ENCODE results near the gene MYOF.
"Not testable (repeated sequence)": the region's sequence is repeated elsewhere in the genome, so short reads cannot be mapped to it uniquely, and the experiment has no call there.

MYOF gene

GRCh38 chr10:93481637-93482144 lies 443 bp downstream of the MYOF start:
- DNase-seq, result no peak

- no peak for DNase-seq
Measured at GRCh38 chr10:93478873-93479272, 3.3 kb downstream of the MYOF start.

- DNase-seq, result no peak
Measured at GRCh38 chr10:93476756-93477155, 5.4 kb downstream of the MYOF start.

GRCh38 chr10:93475871-93476270 lies 6.3 kb downstream of the MYOF start:
- DNase-seq, result no peak

GRCh38 chr10:93475227-93475626 lies 6.9 kb downstream of the MYOF start:
- DNase-seq, result no peak

GRCh38 chr10:93473804-93474472 lies 8.2 kb downstream of the MYOF start:
- DNase-seq, result no peak

GRCh38 chr10:93473161-93473560 lies 9.0 kb downstream of the MYOF start:
- DNase-seq, result no peak

GRCh38 chr10:93471110-93471651 lies 11.0 kb downstream of the MYOF start:
- no peak for DNase-seq

- no peak for DNase-seq
Measured at GRCh38 chr10:93469454-93469853, 12.7 kb downstream of the MYOF start.

GRCh38 chr10:93468461-93469213 lies 13.5 kb downstream of the MYOF start:
- DNase-seq, result no peak

- DNase-seq, result not testable (repeated sequence)
Measured at GRCh38 chr10:93467635-93468034, 14.5 kb downstream of the MYOF start.

GRCh38 chr10:93465806-93466675 lies 16.1 kb downstream of the MYOF start:
- no peak for DNase-seq

- DNase-seq, result no peak
Measured at GRCh38 chr10:93464776-93465388, 17.3 kb downstream of the MYOF start.

GRCh38 chr10:93463723-93464476 lies 18.2 kb downstream of the MYOF start:
- no peak for DNase-seq

GRCh38 chr10:93462881-93463280 lies 19.3 kb downstream of the MYOF start:
- no peak for DNase-seq

GRCh38 chr10:93462371-93462770 lies 19.8 kb downstream of the MYOF start:
- no peak for DNase-seq

GRCh38 chr10:93461807-93462178 lies 20.3 kb downstream of the MYOF start:
- no peak for DNase-seq

GRCh38 chr10:93461109-93461806 lies 20.9 kb downstream of the MYOF start:
- no peak for DNase-seq

- DNase-seq, result no peak
Measured at GRCh38 chr10:93459466-93459865, 22.7 kb downstream of the MYOF start.

- no peak for DNase-seq
Measured at GRCh38 chr10:93458821-93459257, 23.3 kb downstream of the MYOF start.

- DNase-seq, result no peak
Measured at GRCh38 chr10:93457511-93457910, 24.6 kb downstream of the MYOF start.
